ENCODE data around the gene EHF. TPM values are rescaled to one million over a fixed set of nuclear protein-coding genes. Genes with fewer than 3 reads are reported as not detected.

EHF gene
- total and polyA plus RNA-seq, 9 of the 15 experiments (the other 6 are each of a cell fraction or from before 2014, with no cell fraction given) = 0.04 to 0.54 (median 0.37) TPM

- Histone ChIP-seq H3K79me2 (ENCODE audit: control insufficient read depth, insufficient read depth, low read length) (no peaks in the 10 kb centered on the region), H3K27me3 (ENCODE audit: control insufficient read depth in 2 of 2, insufficient read depth in 2 of 2, low read length in 2 of 2) (no peaks in the 10 kb centered on the region), H3K36me3 (ENCODE audit: control insufficient read depth, insufficient read depth, low read length) (no peaks in the 10 kb centered on the region), H4K20me1 (replicated peaks; ENCODE audit: control insufficient read depth, insufficient read depth, low read length) (no peaks in the 10 kb centered on the region), H3K27ac (ENCODE audit: extremely low read depth, low read depth, low read length) (no peak overlapping the region), H3K9me1 (ENCODE audit: control insufficient read depth, insufficient read depth, low read length) (no peaks in the 10 kb centered on the region), H3K9me3 (replicated peaks; ENCODE audit: control insufficient read depth, insufficient read depth, low read depth, low read length) (no peaks in the 10 kb centered on the region; the same call in 1 of the 2 replicates), H2AFZ (ENCODE audit: low read depth, low read length) (no peak overlapping the region), H3K4me3 (no peak overlapping the region), H3K9ac (ENCODE audit: insufficient read depth in 1 of 2, low read depth in 2 of 2, low read length in 2 of 2) (no peak overlapping the region), H3K4me2 (ENCODE audit: insufficient read depth, low read length) (no peak overlapping the region), H3K4me1 (replicated peaks in 1 of 2; ENCODE audit: control insufficient read depth in 2 of 2, insufficient read depth in 2 of 2, low read length in 2 of 2) (no peaks in the 10 kb centered on the region)
- no TSS peak for BruUV-seq (replicated peaks)
- in situ Hi-C loops (cut with MboI) (no loop called here), intact Hi-C loops (cut with micrococcal nuclease) (no loop called here)
- no peak for ATAC-seq
- POLR2A ChIA-PET = interaction anchor here (0.6 kb wide), 1 partner anchor 8 kb away, joined by 3 read pairs; no protein-coding TSS in a partner anchor
- 32% methylated on average over 3 of the region's 3 CpGs for WGBS (ENCODE audit: insufficient coverage, low coverage, missing lambda C conversion rate)
- no peak for FAIRE-seq
- CTCF ChIA-PET (ENCODE audit: low intra/inter-chr PET ratio) = no interaction called here
- no peak for DNase-seq (ENCODE audit: extremely low read depth in 1 of 4, low spot score in 3 of 4)
- no peak for TF ChIP-seq ESRRA (IDR thresholded peaks at IDR 0.05; ENCODE audit: borderline replicate concordance, low read depth)
- TF ChIP-seq PATZ1 (CRISPR knock-in tag; IDR thresholded peaks at IDR 0.05; ENCODE audit: borderline replicate concordance) = no peak
- TF ChIP-seq TRIM24 (IDR thresholded peaks at IDR 0.05) = no peak
- TF ChIP-seq ZNF436 (CRISPR knock-in tag; IDR thresholded peaks at IDR 0.05) = no peak
- no peak for TF ChIP-seq TBL1XR1 (IDR thresholded peaks at IDR 0.05; ENCODE audit: low read length in 2 of 2)
- no peak for TF ChIP-seq ZNF280B (CRISPR knock-in tag; IDR thresholded peaks at IDR 0.05)
- no peak for TF ChIP-seq ELF4 (CRISPR knock-in tag; IDR thresholded peaks at IDR 0.05)
- TF ChIP-seq ZNF518B (CRISPR knock-in tag; IDR thresholded peaks at IDR 0.05) = no peak
- TF ChIP-seq MYNN (IDR thresholded peaks at IDR 0.05) = no peak
- TF ChIP-seq MYNN (CRISPR knock-in tag; IDR thresholded peaks at IDR 0.05) = no peak
- no peak for TF ChIP-seq ETV5 (CRISPR knock-in tag; IDR thresholded peaks at IDR 0.05; ENCODE audit: low read depth)
- no peak for TF ChIP-seq ETV1 (tag; conservative IDR thresholded peaks at IDR 0.05; ENCODE audit: low read depth)
- no peak for TF ChIP-seq NONO (IDR thresholded peaks at IDR 0.05; ENCODE audit: low read depth in 2 of 2, low read length in 1 of 2)
- TF ChIP-seq ZNF274 (IDR thresholded peaks at IDR 0.05; ENCODE audit: borderline replicate concordance, low read depth, low read length) = no peak
- TF ChIP-seq MLLT1 (IDR thresholded peaks at IDR 0.05) = no peak
- no peak for TF ChIP-seq FUS (optimal IDR thresholded peaks at IDR 0.05; ENCODE audit: low read depth, low read length)
Measured at GRCh38 chr11:34707462-34707840, 86.6 kb downstream of the EHF start.

Data from K562 (cell line).